ENCODE results near the gene MERTK.
"Not testable (repeated sequence)": the region's sequence is repeated elsewhere in the genome, so short reads cannot be mapped to it uniquely, and the experiment has no call there.

GRCh38 chr2:111905475-111905869 is 7.1 kb downstream of the MERTK start:
- not testable (repeated sequence) for TF ChIP-seq CTCF (IDR thresholded peaks at IDR 0.05; ENCODE audit: insufficient read depth, low read depth, low read length); EZH2 (IDR thresholded peaks at IDR 0.05; ENCODE audit: insufficient read depth, low read length)

Data from astrocyte (in vitro differentiated cells and primary cell).